HG03521 (cell line): ENCODE results near the gene PSMB9.
A peak's percentile ranks its signal among the peaks of the same experiment; 100 is the strongest.

Source experiments
- ATAC-seq: cut with Tn5 transposase; IDR thresholded peaks from one replicate; pipeline ENCODE4 v1.9.1; 2021; ENCODE audit warnings: mild to moderate bottlenecking, moderate library complexity; ENCODE audit not compliant: unreplicated experiment

Gene PSMB9

GRCh38 chr6:32838114-32838958 is 15.7 kb upstream of the PSMB9 start, which contains the start of gene TAP2:
Gene TAP2, minus strand, starts transcription at chr6:32838739. Its CDS starts 506 bp downstream, at chr6:32838233.
- ATAC-seq: peak; percentile 83

DNA sequence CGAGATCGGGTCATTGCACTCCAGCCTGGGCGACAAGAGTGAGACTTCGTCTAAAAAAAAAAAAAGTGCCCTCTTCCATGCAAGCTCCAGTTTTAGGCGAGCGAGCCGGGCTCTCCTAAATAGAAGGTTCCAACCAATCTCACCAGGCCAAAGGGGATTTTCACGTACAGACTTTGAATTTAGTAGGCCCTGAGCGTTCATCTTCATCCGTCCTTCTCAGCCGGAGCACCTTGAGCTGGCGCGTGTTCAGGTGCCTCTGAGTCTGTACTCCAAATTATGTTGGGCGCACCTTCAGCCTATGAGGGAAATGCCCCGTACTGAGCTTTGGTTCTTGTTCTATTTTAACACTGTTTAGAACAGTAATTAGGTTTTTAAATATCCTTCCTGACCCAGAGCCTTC is 14.6 kb upstream of the PSMB9 start:
- no peak for ATAC-seq

DNA sequence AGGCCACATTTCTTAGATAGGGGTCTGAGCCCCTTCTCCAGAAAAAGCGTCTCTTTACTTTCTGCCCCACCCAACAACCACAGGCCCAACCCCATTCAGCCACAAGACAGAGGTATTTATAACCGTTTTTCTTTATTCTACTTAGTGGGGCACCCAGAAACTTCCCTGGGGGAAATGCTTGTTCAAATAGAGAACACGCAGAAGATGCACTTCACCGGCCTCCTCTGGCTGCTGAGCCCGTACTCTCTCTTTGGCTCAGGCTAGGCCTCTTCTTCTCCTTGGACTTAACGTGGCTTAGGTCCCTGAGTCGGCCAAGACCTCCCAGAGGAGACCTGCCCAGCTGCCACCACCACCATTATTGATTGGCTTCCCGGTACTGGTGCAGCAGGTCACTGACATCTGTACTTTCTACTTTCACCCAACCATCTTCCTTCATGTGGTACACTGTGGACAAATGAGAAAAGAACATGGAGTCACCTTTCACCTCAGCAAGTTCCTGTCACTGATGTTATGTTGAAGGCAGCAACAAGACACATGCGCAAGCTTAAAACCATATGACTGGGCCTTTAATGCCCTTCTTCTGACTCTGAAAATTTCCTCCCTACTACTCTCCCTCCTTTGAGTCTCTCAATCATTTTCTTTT is 13.3 kb upstream of the PSMB9 start:
- no peak for ATAC-seq

- no peak for ATAC-seq
Measured at GRCh38 chr6:32842021-32842650, 11.9 kb upstream of the PSMB9 start.

- ATAC-seq: no peak
Measured at GRCh38 chr6:32842690-32843089, 11.3 kb upstream of the PSMB9 start.

DNA sequence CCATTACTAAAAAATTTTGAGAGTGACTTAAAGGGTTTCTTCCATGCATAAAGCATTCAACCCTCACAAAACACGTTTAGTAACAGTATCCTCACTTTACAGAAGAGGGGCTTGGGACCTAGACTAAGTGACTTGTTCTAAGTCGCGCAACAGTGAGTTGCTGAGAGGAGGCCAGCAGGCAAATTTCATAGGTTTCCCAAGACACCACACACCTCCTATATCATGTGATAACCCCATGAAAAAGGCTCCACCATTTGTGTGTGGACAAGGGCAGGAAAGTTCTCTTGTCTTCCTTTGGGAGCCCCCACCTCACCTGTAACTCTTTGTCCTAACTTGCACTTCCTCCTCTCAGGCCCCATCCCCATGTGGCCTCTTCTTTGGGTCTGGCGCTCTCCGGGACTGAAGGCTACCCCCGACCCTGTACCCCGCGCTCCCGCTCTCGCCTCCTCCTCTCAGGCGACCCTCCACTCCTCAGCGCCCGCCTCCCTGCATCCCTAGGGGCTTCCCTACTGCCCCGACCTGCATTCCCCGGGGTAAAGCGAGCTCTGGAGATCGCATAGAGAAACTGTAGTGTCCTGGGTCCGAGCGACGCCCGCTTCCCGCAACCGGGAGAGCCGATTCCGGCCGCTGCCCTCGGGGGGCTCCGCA is 10.5 kb upstream of the PSMB9 start:
- ATAC-seq: no peak

- ATAC-seq: peak; percentile 69
Measured at GRCh38 chr6:32843979-32844838, 9.8 kb upstream of the PSMB9 start, which contains the start of gene PSMB8. Gene PSMB8, minus strand, starts transcription at chr6:32844047. Its CDS starts 51 bp downstream, at chr6:32843996.

DNA sequence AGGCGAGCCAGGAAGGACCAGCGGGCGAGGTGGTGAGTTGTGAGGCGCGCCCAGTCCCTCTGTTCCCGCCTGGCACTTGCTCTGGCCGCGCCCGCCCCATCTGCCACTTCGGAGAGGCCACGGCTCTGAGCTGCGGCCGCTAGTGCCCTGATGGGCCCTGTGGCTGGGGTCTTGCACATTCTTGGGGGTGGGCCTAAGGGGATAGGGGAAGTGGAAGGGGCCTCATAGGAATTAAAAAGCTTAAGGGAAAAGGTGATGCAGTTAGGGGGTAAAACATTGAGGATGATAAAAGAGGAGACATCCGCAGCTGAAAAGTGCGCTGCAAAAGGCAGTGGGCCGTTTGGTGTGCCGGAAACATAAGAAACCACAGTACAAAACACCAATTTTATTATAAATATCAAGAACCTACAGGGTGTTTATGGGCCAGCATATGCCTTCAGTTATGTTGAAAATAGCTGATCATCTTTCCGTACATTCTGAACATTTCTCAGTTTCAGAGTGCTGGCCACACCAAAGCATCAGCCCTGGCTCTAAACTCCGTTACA is 9.1 kb upstream of the PSMB9 start:
- no peak for ATAC-seq

- ATAC-seq: no peak
Measured at GRCh38 chr6:32845384-32845884, 8.6 kb upstream of the PSMB9 start.

DNA sequence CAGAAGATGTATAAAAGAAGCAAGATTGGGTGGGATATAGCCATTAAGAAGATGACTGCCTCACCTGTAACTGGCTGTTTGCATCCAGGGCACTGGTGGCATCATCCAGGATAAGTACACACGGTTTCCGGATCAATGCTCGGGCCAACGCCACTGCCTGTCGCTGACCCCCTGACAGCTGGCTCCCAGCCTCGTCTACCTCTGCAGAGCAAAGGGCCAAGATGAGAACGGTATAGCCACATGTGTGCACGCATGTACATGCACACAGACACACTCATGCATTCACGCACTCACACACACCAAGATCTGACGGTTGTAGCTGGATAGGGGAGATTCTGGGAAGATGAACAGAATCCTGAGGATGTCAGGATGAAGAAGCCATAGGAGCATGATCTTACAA is 7.0 kb upstream of the PSMB9 start:
- ATAC-seq: no peak

DNA sequence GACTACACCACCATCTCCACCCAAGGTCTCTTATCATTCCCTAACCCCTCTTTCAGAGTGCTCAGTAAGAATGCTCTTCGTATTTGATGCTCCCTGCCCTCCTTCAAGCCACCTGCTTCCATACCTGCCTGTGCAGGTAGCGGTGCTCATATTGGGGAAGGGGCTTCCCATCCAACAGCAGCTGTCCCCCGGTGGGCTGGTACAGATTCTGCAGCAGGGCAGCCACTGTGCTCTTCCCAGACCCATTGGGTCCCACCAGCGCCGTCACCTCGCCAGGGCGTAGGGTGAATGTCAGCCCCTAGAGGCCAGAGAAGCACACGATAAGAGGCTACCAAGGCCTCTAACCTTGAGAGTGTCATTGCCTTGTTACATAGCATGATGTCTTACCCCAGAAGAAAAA is 6.2 kb upstream of the PSMB9 start:
- ATAC-seq: no peak

GRCh38 chr6:32849126-32849525 is 4.9 kb upstream of the PSMB9 start:
- no peak for ATAC-seq

- no peak for ATAC-seq
Measured at GRCh38 chr6:32851025-32851424, 3.0 kb upstream of the PSMB9 start.

DNA sequence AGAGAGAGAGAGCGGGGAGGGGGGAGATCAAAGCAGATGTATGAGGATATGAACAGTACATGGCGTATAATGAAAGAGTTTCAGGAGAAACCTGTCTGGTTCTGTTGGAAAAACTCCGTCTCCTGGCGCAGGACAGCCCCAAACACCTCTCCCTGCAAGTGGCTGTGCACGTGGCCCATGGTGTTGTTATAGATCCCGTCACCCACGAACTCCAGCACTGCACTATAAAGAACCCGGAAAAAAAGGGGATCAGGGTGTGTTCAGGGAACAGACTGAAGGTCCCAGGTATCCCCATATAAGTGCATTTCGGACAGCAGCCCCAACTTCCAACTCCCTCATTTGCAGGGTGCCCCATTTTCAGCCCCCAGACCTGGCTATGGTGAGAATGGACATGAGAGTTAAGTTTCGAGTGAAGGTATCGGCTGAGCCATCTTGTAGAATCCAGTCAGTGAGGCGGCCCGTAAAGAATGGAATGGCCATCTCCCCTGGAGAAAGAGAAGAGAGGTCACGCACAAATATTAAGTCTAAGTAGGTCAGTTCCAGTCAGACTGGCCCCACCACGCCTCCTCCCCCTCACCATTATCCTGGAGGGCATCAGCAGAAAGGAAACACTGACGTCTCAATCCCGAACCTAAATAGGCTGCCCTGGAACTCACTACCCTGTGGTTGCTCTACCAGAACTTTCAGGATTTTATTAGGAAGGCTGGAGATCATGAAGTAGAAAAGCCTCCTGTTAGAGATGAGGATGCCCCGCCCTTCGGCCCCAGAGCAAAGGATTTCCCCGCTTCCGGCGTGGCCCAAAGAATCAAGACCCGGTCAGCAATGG is 1.8 kb upstream of the PSMB9 start:
- no peak for ATAC-seq

DNA sequence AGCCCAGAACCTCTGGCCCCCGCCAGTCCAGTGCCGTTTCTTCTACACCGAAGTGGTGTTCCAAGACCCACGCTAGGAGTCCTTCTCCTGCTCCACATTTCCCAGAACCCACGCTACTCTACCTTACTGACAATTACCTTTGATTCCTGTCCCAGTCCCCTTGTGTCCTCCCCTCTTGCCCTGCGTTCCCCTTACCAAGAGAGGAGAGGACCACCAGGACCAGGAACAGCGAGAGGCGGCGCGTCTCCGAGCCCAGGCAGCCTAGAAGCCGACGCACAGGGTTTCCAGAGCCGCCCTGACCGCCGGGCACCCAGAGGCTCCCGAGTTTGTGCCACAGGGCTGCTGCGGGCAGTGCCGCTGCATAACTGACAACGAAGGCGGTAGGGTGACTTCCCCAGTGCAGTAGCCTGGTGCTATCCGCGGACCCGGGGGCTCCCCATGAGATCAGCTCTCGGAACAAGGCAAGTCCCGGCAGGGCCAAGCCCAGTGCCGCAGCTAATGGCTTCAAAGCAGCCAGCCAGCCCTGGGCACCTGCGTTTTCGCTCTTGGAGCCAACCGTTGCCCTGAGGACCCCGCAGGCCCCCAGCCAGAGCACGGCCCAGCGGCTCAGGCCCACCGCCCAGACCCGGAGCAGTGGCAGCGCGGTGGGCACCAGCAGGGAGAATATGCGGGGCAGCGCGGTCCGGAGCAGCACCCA is 1.0 kb upstream of the PSMB9 start:
- ATAC-seq: peak; percentile 11

- ATAC-seq: no peak
Measured at GRCh38 chr6:32854376-32855178, 585 bp downstream of the PSMB9 start.

- ATAC-seq: no peak
Measured at GRCh38 chr6:32855467-32856174, 1.6 kb downstream of the PSMB9 start.
